ENCODE results near the gene SATB1.

GRCh38 chr3:18308096-18308650 is 117.0 kb downstream of the SATB1 start:
- TF ChIP-seq ZNF274 (IDR thresholded peaks at IDR 0.05; ENCODE audit: low read depth, low read length) (no peak), YY1 (IDR thresholded peaks at IDR 0.05; ENCODE audit: insufficient read depth, insufficient read length) (no peak)

Data from NT2/D1 (cell line).